H9 (cell line): Measurements from ENCODE around the gene PRICKLE1. TPM values are rescaled to one million over a fixed set of nuclear protein-coding genes. Genes with fewer than 3 reads are reported as not detected.

ENCODE experiments used
- DNase-seq: peaks from one replicate; pipeline ENCODE4 v3.0.0-alpha.2; 2017
- H2AFZ ChIP-seq: one replicate; pipeline ENCODE4 v1.6.1; 2013; ENCODE audit warnings: mild to moderate bottlenecking, low read length, control low read depth, moderate library complexity
- H2AK5ac ChIP-seq: 2 replicates; pipeline ENCODE4 v1.6.1; 2013; ENCODE audit warnings: low read length, control low read depth, mixed read lengths; ENCODE audit not compliant: insufficient read length
- H2BK120ac ChIP-seq: one replicate; pipeline ENCODE4 v1.6.1; 2013; ENCODE audit warnings: low read depth, mild to moderate bottlenecking, low read length, control low read depth, inconsistent platforms; ENCODE audit not compliant: poor library complexity, severe bottlenecking
- H2BK12ac ChIP-seq: 2 replicates; pipeline ENCODE4 v1.6.1; 2013; ENCODE audit warnings: low read length, control low read depth, mixed read lengths, low read depth; ENCODE audit not compliant: insufficient read length
- H2BK15ac ChIP-seq: 2 replicates; pipeline ENCODE4 v1.6.1; 2013; ENCODE audit warnings: low read depth, low read length, control low read depth
- H2BK20ac ChIP-seq: one replicate; pipeline ENCODE4 v1.6.1; 2013; ENCODE audit warnings: low read depth, mild to moderate bottlenecking, low read length, control low read depth, inconsistent platforms; ENCODE audit not compliant: poor library complexity, severe bottlenecking
- H2BK5ac ChIP-seq: 2 replicates; pipeline ENCODE4 v1.6.1; 2013; ENCODE audit warnings: low read length, control low read depth, mixed read lengths; ENCODE audit not compliant: insufficient read length
- H3K14ac ChIP-seq: 2 replicates; pipeline ENCODE4 v1.6.1; 2013; ENCODE audit warnings: low read length, control low read depth; ENCODE audit not compliant: insufficient read depth
- H3K18ac ChIP-seq: 2 replicates; pipeline ENCODE4 v1.6.1; 2013; ENCODE audit warnings: low read depth, mild to moderate bottlenecking, mixed read lengths, low read length, control low read depth; ENCODE audit not compliant: insufficient read length
- H3K23ac ChIP-seq: 2 replicates; pipeline ENCODE4 v1.6.1; 2013; ENCODE audit warnings: low read length, control low read depth, mixed read lengths, low read depth; ENCODE audit not compliant: insufficient read length
- H3K23me2 ChIP-seq: 2 replicates; pipeline ENCODE4 v1.6.1; 2013; ENCODE audit warnings: low read depth, mild to moderate bottlenecking, mixed read lengths, low read length, control low read depth; ENCODE audit not compliant: insufficient read length, poor library complexity, severe bottlenecking
- H3K27ac ChIP-seq: 2 replicates; pipeline ENCODE4 v1.5.1; 2013; ENCODE audit warnings: low read length, control low read depth, mixed read lengths, low read depth; ENCODE audit not compliant: insufficient read length
- H3K27me3 ChIP-seq: 2 replicates; pipeline ENCODE4 v1.6.1; 2013; ENCODE audit warnings: low read length, control low read depth, inconsistent platforms; ENCODE audit not compliant: insufficient read depth
- H3K4ac ChIP-seq: 2 replicates; pipeline ENCODE4 v1.6.1; 2013; ENCODE audit warnings: low read depth, mild to moderate bottlenecking, control low read depth, inconsistent platforms, low read length, moderate library complexity
- H3K4me1 ChIP-seq: 2 replicates; pipeline ENCODE4 v1.6.1; 2013; ENCODE audit warnings: low read length, control low read depth, inconsistent platforms; ENCODE audit not compliant: insufficient read depth
- H3K4me2 ChIP-seq: 2 replicates; pipeline ENCODE4 v1.6.1; 2013; ENCODE audit warnings: low read length, control low read depth, mixed read lengths; ENCODE audit not compliant: insufficient read length, insufficient read depth
- H3K56ac ChIP-seq: 2 replicates; pipeline ENCODE4 v1.6.1; 2013; ENCODE audit warnings: low read depth, mild to moderate bottlenecking, mixed read lengths, low read length, control low read depth; ENCODE audit not compliant: insufficient read length
- H3K79me1 ChIP-seq: 2 replicates; pipeline ENCODE4 v1.6.1; 2013; ENCODE audit warnings: low read depth, mild to moderate bottlenecking, moderate library complexity, low read length, control low read depth, inconsistent platforms; ENCODE audit not compliant: insufficient read depth, poor library complexity, severe bottlenecking
- H3K79me2 ChIP-seq: 2 replicates; pipeline ENCODE4 v1.6.1; 2013; ENCODE audit warnings: low read length, control low read depth, inconsistent platforms; ENCODE audit not compliant: insufficient read depth
- H3K9ac ChIP-seq: 2 replicates; pipeline ENCODE4 v1.6.1; 2013; ENCODE audit warnings: low read length, control low read depth, mixed read lengths; ENCODE audit not compliant: insufficient read length; ENCODE audit errors: extremely low read depth
- H3K9me3 ChIP-seq: one replicate; pipeline ENCODE4 v1.6.1; 2013; ENCODE audit warnings: low read depth, low read length, inconsistent platforms; ENCODE audit not compliant: control insufficient read depth
- H3T11ph ChIP-seq: one replicate; pipeline ENCODE4 v1.6.1; 2013; ENCODE audit warnings: mild to moderate bottlenecking, low read length, control low read depth, inconsistent platforms
- H4K20me1 ChIP-seq: one replicate; pipeline ENCODE4 v1.6.1; 2013; ENCODE audit not compliant: control insufficient read depth, insufficient read length, insufficient read depth
- H4K5ac ChIP-seq: 2 replicates; pipeline ENCODE4 v1.6.1; 2013; ENCODE audit warnings: low read depth, mild to moderate bottlenecking, mixed read lengths, low read length, control low read depth; ENCODE audit not compliant: insufficient read length
- H4K8ac ChIP-seq: replicated peaks from 2 replicates; pipeline ENCODE4 v1.6.1; 2013; ENCODE audit warnings: low read length, control low read depth, mixed read lengths, low read depth; ENCODE audit not compliant: insufficient read length
- H4K91ac ChIP-seq: 2 replicates; pipeline ENCODE4 v1.6.1; 2013; ENCODE audit warnings: low read depth, mild to moderate bottlenecking, moderate library complexity, mixed read lengths, low read length, control low read depth; ENCODE audit not compliant: insufficient read length
- H3K27ac Mint-ChIP-seq, 3 experiments: 2 replicates in 2 of 3; 3 replicates in 1 of 3; pipeline ENCODE4 v1.8.0; 2020 to 2021; ENCODE audit warnings: mixed read lengths in 3 of 3, mild to moderate bottlenecking in 1 of 3, moderate library complexity in 1 of 3
- H3K27me3 Mint-ChIP-seq: 2 replicates; pipeline ENCODE4 v1.8.0; 2021; ENCODE audit warnings: low read depth, mild to moderate bottlenecking, moderate library complexity, mixed read lengths
- H3K36me3 Mint-ChIP-seq, 3 experiments: 2 replicates in 2 of 3; 3 replicates in 1 of 3; pipeline ENCODE4 v1.8.0; 2020 to 2021; ENCODE audit warnings: low read depth in 3 of 3, mixed read lengths in 3 of 3; ENCODE audit not compliant: insufficient read depth in 1 of 3
- H3K4me1 Mint-ChIP-seq, 2 experiments: 2 replicates each; pipeline ENCODE4 v1.8.0; 2020; ENCODE audit warnings: mixed read lengths in 2 of 2
- H3K4me3 Mint-ChIP-seq, 2 experiments: 2 replicates in 1 of 2; 3 replicates in 1 of 2; pipeline ENCODE4 v1.8.0; 2020 to 2021; ENCODE audit warnings: mild to moderate bottlenecking in 2 of 2, mixed read lengths in 2 of 2, moderate library complexity in 1 of 2
- H3K9me3 Mint-ChIP-seq, 2 experiments: 2 replicates in 1 of 2; 3 replicates in 1 of 2; pipeline ENCODE4 v1.8.0; 2020; ENCODE audit warnings: mild to moderate bottlenecking in 2 of 2, mixed read lengths in 2 of 2, moderate library complexity in 1 of 2
- WGBS: extraction: QIAGEN DNeasy Blood & Tissue Kit; methylation state at CpG from one replicate; pipeline ENCODE4 v1.1.7; 2013; ENCODE audit warnings: missing lambda C conversion rate, low lambda C conversion rate, mixed read lengths; ENCODE audit not compliant: insufficient read length; ENCODE audit errors: extremely low coverage; 5-methylcytosine and 5-hydroxymethylcytosine counted together
- total RNA-seq: library from RNA; stranded (reverse); gene quantifications from 2 replicates; pipeline ENCODE4 v1.2.1, GENCODE V29; 2021
- TF ChIP-seq, protein P1 (sequence below): fragments of 200-600 bp; sonication (generic); conservative IDR thresholded peaks from 3 replicates; pipeline ENCODE4 v1.8.0; 2021; ENCODE audit warnings: antibody characterized with exemption, mild to moderate bottlenecking

Gene PRICKLE1
- total RNA-seq, 1 experiment from 2014 or later: 20.5 TPM

DNA sequence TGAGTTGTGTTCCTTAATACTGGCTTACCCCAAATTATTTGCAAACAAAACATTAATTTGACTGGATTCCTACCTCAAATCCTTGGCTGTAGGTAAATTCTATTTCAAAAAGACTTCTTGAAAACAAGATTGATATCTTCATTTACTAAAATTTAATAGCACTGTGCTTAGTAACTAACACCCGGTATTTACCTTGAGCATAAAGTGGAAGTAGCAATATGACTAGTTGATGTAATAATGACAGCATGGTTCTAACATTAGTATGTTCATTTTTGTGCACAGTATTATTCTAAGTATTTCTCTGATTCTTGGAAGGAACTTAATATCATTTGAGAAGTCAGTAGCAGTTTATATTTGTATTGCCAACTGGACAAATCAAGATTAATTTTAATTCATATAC lies 166.8 kb downstream of the PRICKLE1 start:
- Histone ChIP-seq H2BK20ac (no peak overlapping the region), H3K27me3 (no peaks in the 10 kb centered on the region), H4K5ac (no peak overlapping the region), H3K27ac (no peak overlapping the region), H3K18ac (no peak overlapping the region), H4K8ac (no peak overlapping the region), H2AFZ (no peak overlapping the region), H3K79me1 (no peaks in the 10 kb centered on the region), H3K56ac (no peak overlapping the region), H3K79me2 (no peaks in the 10 kb centered on the region), H2BK12ac (no peak overlapping the region), H3K4ac (no peak overlapping the region), H4K91ac (no peak overlapping the region), H2BK5ac (no peak overlapping the region), H2BK120ac (no peak overlapping the region), H3K4me1 (no peaks in the 10 kb centered on the region; the same call in 1 of the 2 replicates), H3K14ac (no peak overlapping the region), H3K9ac (no peak overlapping the region), H3K9me3 (no peaks in the 10 kb centered on the region), H3K4me2 (no peak overlapping the region), H4K20me1 (no peaks in the 10 kb centered on the region), H3K23me2 (no peaks in the 10 kb centered on the region), H3T11ph (no peak overlapping the region), H2AK5ac (no peak overlapping the region), H2BK15ac (no peak overlapping the region), H3K23ac (no peak overlapping the region)
- H3K27ac Mint-ChIP-seq: no peak overlapping the region
- WGBS: no CpG with 5 or more reads among the region's 1 CpG
- TF ChIP-seq, protein P1, sequence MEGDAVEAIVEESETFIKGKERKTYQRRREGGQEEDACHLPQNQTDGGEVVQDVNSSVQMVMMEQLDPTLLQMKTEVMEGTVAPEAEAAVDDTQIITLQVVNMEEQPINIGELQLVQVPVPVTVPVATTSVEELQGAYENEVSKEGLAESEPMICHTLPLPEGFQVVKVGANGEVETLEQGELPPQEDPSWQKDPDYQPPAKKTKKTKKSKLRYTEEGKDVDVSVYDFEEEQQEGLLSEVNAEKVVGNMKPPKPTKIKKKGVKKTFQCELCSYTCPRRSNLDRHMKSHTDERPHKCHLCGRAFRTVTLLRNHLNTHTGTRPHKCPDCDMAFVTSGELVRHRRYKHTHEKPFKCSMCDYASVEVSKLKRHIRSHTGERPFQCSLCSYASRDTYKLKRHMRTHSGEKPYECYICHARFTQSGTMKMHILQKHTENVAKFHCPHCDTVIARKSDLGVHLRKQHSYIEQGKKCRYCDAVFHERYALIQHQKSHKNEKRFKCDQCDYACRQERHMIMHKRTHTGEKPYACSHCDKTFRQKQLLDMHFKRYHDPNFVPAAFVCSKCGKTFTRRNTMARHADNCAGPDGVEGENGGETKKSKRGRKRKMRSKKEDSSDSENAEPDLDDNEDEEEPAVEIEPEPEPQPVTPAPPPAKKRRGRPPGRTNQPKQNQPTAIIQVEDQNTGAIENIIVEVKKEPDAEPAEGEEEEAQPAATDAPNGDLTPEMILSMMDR: no peak
- no peaks in the 10 kb centered on the region for H3K27me3 Mint-ChIP-seq
- peaks cover 4 to 9% (median 5%) of the 10 kb centered on the region in 3 experiments; a peak in 6 of 7 replicates for H3K36me3 Mint-ChIP-seq
- H3K9me3 Mint-ChIP-seq: no peaks in the 10 kb centered on the region
- DNase-seq: no peak
- H3K4me3 Mint-ChIP-seq: no peak overlapping the region
- peaks cover 17 to 20% of the 10 kb centered on the region in 2 experiments for H3K4me1 Mint-ChIP-seq
